IMR-90 (cell line): ENCODE data around the gene PGBD5.

Experiments
- CEBPB ChIP-seq: IDR thresholded peaks from 2 replicates; pipeline ENCODE4 v1.6.1; 2012; ENCODE audit warnings: low read depth, low read length, improper control_type of control experiment
- CHD1 ChIP-seq: IDR thresholded peaks from 2 replicates; pipeline ENCODE4 v1.6.1; 2012; ENCODE audit warnings: low read depth, low read length, improper control_type of control experiment
- CTCF ChIP-seq: conservative IDR thresholded peaks from 2 replicates; pipeline ENCODE4 v1.5.1; 2012; ENCODE audit warnings: mild to moderate bottlenecking, low read depth, low read length, improper control_type of control experiment
- ELK1 ChIP-seq: fragments of 150-350 bp; IDR thresholded peaks from 2 replicates; pipeline ENCODE4 v1.6.1; 2016; ENCODE audit warnings: low read depth, mild to moderate bottlenecking, low read length, moderate library complexity, borderline replicate concordance
- FOS ChIP-seq: fragments of 150-350 bp; IDR thresholded peaks from 2 replicates; pipeline ENCODE4 v1.6.1; 2016; ENCODE audit warnings: low read depth, low read length
- MAZ ChIP-seq: IDR thresholded peaks from 2 replicates; pipeline ENCODE4 v1.6.1; 2012; ENCODE audit warnings: low read depth, mild to moderate bottlenecking, low read length, improper control_type of control experiment, moderate library complexity, borderline replicate concordance
- MXI1 ChIP-seq: IDR thresholded peaks from 2 replicates; pipeline ENCODE4 v1.6.1; 2012; ENCODE audit warnings: low read depth, mild to moderate bottlenecking, low read length, moderate library complexity, borderline replicate concordance
- NFE2L2 ChIP-seq: fragments of 150-350 bp; IDR thresholded peaks from 2 replicates; pipeline ENCODE4 v1.6.1; 2016; ENCODE audit warnings: low read depth, mild to moderate bottlenecking, low read length
- POLR2A ChIP-seq: IDR thresholded peaks from 2 replicates; pipeline ENCODE4 v1.6.1; 2012; ENCODE audit warnings: mild to moderate bottlenecking, low read depth, low read length
- RAD21 ChIP-seq: IDR thresholded peaks from 2 replicates; pipeline ENCODE4 v1.6.1; 2012; ENCODE audit warnings: low read length, improper control_type of control experiment
- RFX5 ChIP-seq: IDR thresholded peaks from 2 replicates; pipeline ENCODE4 v1.8.0; 2012; ENCODE audit warnings: low read depth, mild to moderate bottlenecking, low read length, moderate library complexity
- SMC3 ChIP-seq: fragments of 150-350 bp; IDR thresholded peaks from 2 replicates; pipeline ENCODE4 v1.6.1; 2016; ENCODE audit warnings: low read depth, mild to moderate bottlenecking, antibody characterized with exemption, low read length, moderate library complexity
- USF2 ChIP-seq: fragments of 150-350 bp; IDR thresholded peaks from 2 replicates; pipeline ENCODE4 v1.6.1; 2017; ENCODE audit warnings: mild to moderate bottlenecking, antibody characterized with exemption, low read length, low read depth

- TF ChIP-seq CTCF (no peak), RFX5 (no peak), MXI1 (no peak), SMC3 (no peak), POLR2A (no peak), USF2 (no peak), RAD21 (no peak), CHD1 (no peak), FOS (no peak), CEBPB (no peak), MAZ (no peak), ELK1 (no peak), NFE2L2 (no peak)
Measured at GRCh38 chr1:230381049-230381467, 45.1 kb downstream of the PGBD5 start.
